GM21367 (cell line): ENCODE data around the gene SLC2A10.

Source experiments
- ATAC-seq: cut with Tn5 transposase; IDR thresholded peaks from one replicate; pipeline ENCODE4 v1.9.1; 2021; ENCODE audit not compliant: unreplicated experiment

Gene SLC2A10

GRCh38 chr20:46681032-46681854 is 28.2 kb upstream of the SLC2A10 start:
- ATAC-seq: no peak

DNA sequence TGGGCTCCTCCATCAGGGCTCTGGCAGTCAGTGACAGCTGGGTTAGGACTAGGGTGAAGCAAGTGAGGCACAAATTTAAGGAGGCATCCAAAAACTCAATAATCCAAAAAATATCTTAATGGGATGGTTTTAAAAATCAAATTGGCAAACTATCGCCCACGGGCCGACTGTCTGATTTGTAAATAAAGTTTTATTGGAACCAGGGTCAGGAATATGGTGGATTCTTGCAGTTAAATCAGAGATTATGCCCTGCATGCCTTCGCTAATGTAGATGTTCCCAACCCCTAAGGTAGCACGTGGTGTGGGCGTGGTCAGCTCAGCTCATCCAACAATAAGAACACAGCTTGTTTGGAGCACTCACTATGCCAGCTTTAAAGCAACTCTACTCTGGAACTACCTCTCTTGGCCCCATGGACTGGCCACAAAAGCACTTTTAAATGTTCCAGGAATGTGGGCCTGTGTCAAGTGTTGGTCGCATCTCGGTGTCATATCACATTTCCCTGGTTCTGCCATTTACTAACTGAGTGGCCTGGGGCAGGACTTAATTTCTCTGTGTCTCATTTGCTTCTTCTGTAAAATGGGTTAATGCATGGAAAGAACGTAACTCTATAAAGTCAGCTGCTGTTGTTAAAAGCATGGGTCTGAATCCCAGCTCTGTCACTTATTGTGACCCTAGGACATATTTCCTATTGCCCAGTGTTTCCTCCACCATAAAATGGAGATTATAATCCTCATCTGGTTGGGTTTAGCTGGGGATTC is 27.2 kb upstream of the SLC2A10 start:
- no peak for ATAC-seq

DNA sequence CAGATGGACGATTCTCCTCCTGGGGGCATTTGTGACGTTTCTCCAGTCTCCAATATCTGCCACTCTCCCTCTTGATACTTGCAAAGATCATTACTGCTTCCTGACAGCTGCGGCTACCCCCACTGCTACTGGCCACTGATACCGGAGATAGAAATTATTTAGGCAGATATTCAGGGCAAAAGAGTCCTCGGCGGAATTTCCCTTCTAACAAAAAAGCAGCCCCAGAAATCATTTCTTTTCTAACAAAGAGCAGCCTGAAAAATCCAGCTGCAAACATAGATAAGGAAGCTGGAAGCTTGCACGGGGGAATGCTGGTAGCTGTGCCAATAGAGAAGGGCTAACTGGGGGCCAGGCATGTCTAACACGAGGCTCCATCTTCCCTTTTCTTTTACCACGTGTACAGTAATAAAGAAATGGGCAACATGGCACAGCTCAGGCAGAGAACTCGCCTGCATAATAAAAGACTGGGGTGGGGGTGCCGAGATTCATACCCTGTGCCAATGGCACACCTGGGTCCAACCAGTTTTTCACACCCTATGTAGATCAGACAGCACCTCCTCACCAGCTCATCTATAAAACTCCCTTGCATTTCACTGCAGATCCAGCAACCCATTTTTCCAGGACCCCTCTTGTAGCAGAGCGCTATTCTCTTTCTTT is 26.3 kb upstream of the SLC2A10 start:
- ATAC-seq: no peak

GRCh38 chr20:46683668-46683938 is 25.8 kb upstream of the SLC2A10 start:
- no peak for ATAC-seq

DNA sequence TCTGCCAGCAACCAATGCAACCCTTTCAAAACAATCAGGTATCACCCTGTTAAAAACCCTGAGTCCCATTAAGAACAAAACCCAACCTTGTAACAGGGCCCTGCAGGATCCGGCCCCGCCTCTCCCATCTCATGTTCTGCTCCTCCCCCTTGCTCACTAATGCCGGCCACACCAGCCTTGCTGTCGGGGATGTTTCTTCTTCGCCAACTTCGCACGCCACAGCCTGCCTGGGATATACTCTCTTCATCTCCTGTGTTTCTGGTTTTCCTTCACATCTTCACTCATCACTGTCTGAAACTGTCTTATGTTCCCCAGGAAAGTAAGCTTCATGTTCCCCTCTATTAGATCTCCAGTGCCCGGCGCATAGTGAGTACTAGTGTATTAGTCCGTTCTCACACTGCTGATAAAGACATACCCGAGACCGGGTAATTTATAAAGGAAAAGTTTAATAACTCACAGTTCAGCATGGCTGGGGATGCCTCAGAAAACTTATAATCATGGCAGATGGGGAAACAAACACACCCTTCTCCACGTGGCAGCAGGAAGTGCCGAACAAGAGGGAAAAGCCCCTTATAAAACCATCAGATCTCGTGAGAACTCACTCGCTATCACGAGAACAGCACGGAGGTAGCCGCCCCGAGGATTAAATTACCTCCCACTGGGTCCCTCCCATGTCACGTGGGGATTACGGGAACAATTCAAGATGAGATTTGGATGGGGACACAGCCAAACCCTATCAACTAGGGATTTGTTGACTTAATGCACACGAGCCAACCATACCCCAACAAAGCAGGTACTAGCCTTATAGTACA is 25.3 kb upstream of the SLC2A10 start:
- ATAC-seq: no peak

DNA sequence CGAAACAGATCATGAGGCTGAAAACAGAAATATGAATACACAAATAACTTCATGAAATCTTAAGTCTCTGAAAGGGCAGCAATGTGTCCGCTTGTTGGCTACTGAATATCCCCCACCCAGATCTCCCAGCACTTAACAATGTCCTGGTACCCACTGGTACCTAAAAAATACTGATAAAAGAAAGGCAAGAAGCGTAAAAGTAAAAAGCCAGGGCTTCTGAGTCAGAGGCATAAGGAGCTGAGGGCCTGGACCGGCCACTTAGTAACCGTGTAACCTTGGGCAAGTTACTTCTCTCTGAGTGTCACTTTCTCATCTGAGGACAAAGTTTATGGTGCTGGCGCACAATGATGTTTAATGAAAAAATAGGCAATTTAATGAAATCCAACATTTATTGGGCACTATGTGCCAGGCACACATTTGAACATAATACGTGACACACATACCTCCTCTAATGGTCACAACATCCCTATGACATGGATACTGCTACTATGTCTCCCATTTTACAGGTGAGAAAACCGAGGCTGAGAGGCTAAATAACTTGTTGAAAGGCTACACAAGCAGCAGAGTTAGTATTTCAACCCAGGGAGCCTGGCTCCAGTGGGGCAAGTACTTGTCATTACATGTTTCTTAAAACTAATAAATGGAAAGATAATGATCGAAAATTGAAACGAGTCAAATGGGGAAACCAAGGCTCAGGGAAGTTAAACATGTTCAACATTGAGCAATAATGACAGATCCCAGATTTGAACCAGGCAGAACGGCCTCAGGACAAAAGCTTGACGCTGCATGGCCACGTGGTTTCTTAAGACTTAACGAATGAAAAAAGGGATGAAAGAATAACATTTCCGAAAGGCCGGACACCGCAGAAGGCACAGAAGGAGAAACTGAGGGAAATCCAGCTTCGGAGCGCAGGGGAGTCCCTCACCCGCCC is 21.0 kb upstream of the SLC2A10 start:
- ATAC-seq: no peak

GRCh38 chr20:46689082-46689753 is 20.2 kb upstream of the SLC2A10 start, which contains the start of gene TP53RK:
TP53RK (minus strand) TSS chr20:46689444; CDS start chr20:46689414, 30 bp downstream.
- peak; percentile 88 for ATAC-seq

DNA sequence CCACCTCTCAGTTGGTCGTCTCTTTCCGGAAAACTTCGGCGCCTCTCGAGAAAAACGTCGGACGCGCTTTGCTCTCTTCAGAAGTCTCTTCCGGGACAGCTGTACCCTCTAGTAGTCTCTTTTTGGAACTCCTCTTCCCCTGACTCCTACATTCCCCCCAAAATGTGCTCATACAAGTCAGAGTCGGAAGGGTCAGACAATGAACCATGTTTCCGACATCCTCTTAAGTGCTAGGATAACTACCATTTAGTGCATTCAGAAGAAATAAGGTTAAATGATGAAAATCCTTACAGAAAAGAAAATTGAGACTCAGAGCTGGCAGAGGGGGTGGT is 19.7 kb upstream of the SLC2A10 start:
- no peak for ATAC-seq

- ATAC-seq: no peak
Measured at GRCh38 chr20:46690219-46691106, 19.0 kb upstream of the SLC2A10 start.

DNA sequence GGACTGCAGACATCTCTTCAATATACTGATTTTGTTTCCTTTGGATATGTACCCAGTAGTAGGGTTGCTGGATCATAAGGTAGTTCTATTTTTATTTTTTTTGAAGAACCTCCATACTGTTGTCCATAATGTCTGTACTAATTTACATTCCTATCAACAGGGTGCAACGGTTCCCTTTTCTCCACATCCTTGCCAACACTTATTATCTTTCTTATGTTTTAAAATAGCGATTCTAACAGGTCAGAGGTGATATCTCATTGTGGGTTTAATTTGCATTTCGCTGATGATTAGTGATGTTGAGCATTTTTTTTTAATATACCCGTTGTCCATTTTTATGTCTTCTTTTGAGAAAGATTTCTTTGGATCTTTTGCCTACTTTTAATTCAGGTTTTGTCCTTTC is 18.3 kb upstream of the SLC2A10 start:
- no peak for ATAC-seq

- ATAC-seq: no peak
Measured at GRCh38 chr20:46694484-46694883, 15.0 kb upstream of the SLC2A10 start.

DNA sequence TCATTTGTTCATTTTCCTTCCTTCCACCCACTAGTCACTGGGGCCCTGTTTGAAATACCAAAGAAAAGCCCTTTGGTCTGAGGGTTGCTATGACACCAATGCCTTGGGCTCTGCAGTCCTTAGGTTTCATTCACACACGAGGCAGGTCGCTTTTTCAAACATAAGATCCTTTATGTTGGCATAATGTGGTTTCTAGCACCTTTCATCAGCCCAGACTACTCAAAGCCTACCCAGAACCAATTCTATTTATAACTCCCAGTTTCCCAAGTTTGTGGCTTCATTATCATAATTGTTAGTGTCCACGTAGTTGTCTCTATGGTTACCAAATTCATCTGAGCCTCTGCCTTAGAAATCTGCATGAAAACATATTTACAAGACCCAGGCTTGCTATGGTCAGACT is 13.6 kb upstream of the SLC2A10 start:
- no peak for ATAC-seq

DNA sequence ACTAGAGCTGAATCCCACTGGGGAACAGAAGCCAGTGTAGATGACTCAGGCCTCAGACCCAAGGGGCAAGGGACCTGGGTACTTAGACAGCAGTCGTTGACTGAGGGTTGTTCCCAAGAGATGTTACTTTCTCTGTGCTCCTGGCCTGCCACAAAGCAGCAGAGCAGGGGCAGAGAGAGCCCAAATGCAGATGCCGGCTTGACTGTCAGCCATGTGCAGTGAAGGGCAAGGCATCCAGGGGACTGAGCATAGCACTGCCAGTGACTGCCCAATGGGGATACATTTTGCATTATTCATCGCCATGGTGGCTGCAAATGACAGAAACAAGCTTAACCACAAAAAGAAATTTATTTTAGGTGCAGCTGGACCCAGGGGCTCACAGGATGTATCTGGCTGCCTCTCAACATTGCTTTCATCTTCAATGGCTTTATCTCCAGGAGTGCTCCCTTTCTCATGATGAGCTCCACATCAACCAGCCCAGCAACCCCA is 12.6 kb upstream of the SLC2A10 start:
- no peak for ATAC-seq

GRCh38 chr20:46698788-46699187 is 10.7 kb upstream of the SLC2A10 start:
- no peak for ATAC-seq

DNA sequence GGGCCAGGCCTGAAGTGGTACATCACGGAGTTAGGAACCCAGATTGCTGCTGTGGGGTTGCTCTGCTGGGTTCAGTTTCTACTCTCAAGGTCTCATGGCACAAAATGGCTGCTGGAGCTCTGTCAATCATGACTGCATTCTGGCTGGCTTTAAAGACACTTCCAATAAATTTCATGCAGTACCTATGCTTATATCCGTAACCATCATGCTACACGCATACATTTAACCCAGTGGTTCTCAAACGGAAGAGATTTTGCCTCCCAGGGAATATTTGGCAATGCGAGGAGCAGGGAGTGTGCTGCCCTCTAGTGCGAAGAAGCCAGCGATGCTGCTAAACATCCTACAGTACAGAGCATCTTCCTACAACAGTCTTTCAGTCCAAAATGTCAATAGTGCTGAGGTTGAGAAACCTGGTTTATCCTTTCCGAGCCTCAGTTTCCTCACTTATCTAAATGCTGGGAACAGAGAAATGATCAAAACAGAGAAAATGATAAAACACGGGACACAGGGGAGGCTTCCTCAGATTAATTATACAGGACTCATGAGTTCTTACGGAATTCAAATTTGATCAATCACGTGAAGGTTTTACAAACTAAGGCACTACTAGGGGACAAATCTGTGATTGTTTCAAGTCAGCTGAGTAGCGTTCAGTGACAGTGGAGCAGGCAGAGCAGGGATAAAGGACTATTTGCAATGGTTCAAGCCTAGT is 9.6 kb upstream of the SLC2A10 start:
- no peak for ATAC-seq

DNA sequence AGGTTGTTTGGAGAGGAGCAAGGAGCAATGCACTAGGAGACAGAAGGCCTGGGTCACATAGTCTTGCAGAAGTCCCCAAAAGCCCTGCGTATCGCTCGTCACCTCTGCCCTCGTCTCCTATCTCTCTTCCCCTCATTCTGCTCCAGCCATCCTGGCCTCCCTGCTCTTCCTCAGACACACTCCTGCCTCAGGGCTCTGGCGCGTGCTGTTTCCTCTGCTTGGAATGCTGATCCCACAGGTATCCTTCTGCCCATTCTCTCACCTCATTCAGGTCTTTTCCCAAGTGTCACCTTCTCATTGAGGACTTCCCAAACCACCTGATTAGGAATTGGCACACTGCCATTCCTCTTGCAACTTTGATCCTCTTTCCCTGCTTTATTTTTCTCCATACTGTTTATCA is 9.0 kb upstream of the SLC2A10 start:
- no peak for ATAC-seq

DNA sequence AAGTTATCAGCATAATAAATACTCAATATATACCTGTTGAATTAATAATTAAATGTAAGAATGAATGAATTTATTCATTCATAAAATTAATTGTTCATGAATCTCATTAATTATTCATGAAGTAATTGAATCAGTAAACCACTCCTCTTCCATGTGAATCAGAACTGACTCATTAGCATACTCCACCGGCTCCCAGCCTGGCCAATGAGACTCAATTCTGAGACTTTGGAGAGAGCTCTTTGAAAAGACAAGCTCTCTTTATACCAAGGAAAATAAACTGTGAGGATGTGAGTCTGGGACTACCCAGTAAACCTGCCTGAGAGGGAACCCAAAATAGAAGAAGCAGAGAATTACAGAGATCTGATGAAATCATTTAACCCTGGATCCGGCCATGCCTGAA is 8.4 kb upstream of the SLC2A10 start:
- ATAC-seq: no peak

- no peak for ATAC-seq
Measured at GRCh38 chr20:46701556-46701955, 7.9 kb upstream of the SLC2A10 start.
